Activated CD4-positive, alpha-beta T cell treated with anti-CD3 and anti-CD28 coated beads, Interleukin-10, Interleukin-2, amounts not matched to agents 100 ng/mL and 50 ng/mL, durations not matched to agents 16 hours and 8 hours (primary cell): ENCODE results near the gene MYOF.
A peak's percentile ranks its signal among the peaks of the same experiment; 100 is the strongest.
"Not testable (repeated sequence)": the region's sequence is repeated elsewhere in the genome, so short reads cannot be mapped to it uniquely, and the experiment has no call there.

Experiments used
- DNase-seq: peaks from one replicate; pipeline ENCODE4 v3.0.0-alpha.2; 2020

The MYOF gene

DNA sequence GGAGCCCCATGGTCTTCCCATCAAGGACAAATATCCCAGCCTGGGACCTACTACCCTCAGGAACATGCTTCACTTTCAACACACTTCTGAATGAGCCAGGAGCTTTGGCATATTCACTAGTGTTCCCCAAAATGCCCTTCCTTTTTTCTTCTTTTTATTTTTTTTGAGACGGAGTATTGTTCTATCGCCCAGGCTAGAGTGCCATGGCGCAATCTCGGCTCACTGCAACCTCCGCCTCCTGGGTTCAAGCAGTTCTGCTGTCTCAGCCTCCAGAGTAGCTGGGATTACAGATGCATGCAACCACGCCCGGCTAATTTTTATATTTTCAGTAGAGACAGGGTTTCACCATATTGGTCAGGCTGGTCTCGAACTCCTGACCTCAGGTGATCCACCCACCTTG lies 63.1 kb downstream of the MYOF start:
- not testable (repeated sequence) for DNase-seq

GRCh38 chr10:93417921-93418320 lies 64.2 kb downstream of the MYOF start:
- no peak for DNase-seq

- no peak for DNase-seq
These were observed 64.9 kb downstream of the MYOF start for GRCh38 chr10:93417266-93417665.

DNA sequence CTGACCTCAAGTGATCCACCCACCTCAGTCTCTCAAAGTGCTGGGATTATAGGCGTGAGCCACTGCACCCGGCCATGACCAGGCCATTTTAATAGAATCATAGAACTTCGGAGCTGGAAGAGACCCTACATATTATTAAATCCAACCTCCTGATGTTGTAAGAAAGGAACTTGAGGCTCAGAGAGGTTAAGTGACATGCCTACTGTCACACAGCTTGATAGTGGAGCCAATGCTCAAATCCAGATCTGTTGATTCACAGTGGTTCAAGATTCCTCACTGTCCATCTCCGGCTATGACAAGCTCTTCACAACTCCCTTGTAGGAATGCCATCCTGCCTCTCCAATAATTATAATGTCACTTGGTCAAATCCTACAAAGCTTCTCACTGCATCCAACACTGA lies 65.3 kb downstream of the MYOF start:
- DNase-seq = no peak

DNA sequence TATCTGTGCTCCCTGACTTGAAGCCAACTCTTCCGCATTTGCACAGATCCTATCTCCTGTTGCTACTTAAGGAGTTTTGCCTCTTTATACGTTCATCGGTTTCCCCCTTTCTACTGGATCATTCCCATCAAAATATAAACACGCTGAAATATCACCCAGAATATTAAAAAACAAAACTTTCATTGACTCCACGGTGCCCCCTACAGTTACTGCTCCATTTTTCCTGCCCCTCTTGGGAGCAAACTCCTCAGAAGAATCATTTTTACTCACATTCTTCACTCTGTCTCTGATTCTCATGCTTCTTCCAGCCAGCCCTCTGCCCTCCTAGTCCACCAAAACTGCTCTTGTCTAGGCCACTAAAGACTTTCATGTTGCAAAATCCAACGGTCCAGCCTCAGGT lies 66.4 kb downstream of the MYOF start:
- no peak for DNase-seq

- peak; percentile 61 for DNase-seq
These were observed 68.9 kb downstream of the MYOF start for GRCh38 chr10:93413252-93413689.

DNA sequence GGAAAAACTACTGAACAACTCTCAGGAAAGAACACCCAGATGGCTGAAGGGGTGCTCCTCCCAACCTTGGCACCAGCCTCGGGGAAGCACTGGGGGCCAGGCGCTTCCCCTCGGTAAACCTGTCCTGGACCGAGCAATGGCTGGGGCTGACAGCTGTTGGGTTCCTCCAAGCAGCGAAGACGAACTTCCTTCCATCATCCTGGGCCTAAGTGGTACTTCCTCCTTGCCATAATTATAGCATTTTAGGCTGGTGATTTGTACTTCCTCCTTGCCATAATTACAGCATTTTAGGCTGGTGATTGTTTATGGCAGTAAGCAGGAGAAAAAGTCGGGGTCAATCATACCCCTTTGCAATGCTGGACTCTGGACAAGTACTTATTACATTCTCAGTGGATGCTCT lies 69.3 kb downstream of the MYOF start:
- DNase-seq = no peak

DNA sequence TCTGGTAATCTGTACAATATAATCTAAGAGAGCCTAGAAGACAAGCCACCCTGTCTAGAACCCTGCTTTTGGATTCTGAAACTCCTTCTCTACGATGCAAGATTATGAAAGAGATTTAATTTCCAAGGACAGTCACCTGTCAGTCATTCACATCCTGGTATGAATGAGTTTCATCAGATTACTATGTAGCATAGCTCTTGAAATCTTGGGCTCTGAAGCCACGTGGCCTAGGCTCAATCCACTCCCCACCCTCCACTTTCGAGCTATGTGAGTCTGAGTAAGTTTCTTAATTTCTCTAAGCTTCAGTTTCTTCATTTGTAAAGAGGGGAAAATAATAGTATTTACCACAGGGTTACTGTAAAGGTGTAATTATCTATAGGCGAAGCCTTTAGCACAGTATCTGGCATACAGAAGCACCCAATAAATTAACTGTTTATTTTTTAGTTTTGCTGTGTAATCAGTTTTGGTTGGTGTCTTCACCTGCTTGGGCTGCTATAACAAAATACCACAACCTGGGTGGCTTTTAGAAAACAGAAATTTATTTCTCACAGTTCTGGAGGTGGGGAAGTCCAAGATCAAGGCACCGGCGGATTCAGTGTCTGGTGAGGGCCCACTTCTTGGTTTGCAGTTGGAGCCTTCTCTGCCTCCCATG lies 71.3 kb downstream of the MYOF start:
- peak; percentile 39 for DNase-seq

DNA sequence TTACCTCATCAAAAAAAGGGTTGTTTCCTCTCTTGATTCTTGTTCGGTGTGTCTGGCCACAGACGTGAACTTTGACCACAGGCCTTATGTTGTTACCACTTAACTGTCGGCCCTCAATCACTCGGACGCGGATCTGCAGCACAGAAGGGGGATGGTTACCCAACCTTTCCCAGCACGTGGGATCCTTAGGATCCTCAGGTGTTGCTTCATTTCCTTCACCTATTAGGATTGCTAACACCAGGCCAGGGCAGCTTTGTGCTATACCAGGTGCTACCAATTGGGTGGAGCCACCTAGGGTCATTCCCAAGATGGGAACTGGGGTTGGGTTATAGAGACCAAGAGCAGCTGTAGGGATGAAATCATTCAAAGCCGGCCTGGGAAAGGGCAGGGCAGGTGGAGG lies 73.4 kb downstream of the MYOF start:
- DNase-seq = no peak

DNA sequence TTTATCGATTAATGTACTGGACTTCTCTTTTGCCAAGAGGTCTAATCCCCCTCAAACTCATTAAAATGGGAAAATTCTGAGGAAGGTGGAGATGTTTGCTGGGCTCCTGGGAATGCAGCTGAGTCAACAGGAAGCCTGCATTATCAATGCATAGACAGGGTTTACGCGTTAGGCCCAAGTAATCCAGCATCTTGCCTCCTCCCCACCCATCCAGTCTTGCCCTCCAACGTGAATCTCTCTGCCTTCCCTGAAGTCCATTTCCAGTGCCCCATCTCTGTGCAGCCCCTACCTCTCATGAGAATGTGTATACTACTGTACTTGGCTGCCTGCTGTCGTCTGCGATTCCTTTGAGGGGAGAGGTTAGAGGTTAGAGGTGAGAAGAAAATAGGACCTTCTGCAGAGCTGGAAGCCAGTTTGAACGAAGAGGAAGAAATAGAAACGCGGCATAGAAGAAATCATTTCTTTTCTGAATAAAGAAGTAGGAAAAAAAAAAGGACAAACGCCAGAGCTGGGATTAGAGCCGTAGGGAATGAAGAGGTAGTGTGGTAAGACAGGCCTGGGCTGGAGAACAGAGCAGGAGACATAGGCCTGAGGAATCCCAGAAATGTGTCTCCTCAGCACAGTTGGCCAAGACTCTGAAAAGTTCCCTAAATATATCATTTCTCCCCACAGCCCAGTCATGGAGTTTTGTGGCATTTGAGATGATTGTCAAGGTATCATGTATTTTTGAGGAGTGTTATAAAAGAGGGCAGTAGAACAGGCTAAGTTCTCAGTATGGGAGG lies 75.6 kb downstream of the MYOF start:
- DNase-seq = no peak

GRCh38 chr10:93404048-93404354 lies 78.1 kb downstream of the MYOF start:
- DNase-seq = no peak

DNA sequence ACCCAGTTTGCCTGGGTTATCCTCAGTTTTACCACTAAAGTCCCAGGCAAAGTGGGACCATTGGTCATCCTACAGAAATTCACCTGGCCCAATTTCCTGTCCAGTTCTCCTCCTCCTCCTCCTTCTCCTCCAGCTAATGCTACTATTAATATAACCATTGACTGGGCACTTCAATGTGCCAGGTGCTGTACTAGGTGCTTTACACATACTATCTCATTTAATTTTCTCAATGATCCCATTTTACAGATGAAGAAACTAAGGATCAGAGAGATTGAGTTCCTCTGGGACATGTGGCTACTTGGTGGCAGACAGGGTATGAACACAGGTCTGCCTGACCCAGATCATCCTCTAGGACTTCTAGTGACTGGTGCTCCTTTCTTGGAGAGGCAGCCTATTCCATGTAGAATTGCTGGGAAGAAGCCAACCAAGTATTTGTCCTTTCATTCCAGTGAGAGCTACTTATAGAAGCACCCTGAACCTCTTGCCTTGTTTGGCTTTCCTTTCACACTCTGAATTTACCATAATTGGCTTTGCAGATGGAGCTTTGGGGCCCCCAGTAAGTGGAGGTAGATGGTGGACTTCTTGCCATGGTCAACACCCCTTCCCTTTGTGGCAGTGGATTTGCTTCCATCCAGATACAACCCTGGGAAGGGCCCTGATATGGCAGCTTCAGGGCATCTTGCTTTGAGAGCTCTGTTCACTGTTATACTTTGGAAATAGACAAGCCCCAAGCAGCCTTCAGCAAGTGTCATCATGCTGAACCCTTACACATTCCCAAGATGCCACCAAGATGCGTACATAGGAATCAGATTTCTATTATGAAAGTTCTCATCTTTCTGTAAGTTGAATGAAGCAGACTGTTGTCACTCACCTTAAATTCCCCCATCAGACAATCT lies 78.7 kb downstream of the MYOF start:
- DNase-seq = no peak

DNA sequence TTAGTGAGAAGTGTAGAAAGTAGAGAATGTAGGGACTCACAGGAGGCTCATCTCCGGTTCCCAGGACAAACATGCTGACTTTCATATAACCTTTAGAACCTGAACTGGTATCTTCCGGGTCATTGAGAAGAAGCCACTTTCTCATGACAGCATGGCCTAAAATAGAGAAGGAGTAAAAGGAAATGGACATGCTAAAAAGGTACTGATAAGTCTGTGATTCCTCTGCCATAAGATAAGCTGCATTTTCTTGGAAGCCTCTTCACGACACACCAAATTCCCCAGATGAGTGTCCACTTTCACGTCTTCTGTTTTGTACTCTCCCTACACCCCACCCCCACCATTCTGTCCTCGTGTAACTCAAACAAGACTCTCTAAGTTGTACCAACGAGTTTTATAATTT lies 79.9 kb downstream of the MYOF start:
- no peak for DNase-seq

DNA sequence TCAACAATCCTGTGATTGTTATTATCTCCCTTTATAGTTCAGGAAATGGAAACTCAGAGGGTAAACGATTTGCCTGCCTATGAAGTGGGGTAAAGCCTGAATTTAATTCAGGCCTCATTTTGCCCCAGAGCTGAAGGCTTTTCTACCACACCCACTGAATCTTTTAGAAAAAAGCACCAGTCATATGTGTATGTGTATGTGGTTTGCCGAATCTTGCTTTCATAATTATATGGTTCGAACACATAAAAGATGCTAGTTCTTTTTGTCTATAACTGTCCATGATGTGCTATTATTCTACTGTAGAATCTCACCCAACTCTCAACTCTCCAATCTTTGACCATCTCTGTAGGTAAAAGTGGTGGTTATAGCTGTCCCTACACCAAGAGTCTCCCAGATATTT lies 83.6 kb downstream of the MYOF start:
- DNase-seq = peak; percentile 32

GRCh38 chr10:93397020-93397419 lies 85.1 kb downstream of the MYOF start:
- no peak for DNase-seq

GRCh38 chr10:93393211-93393610 lies 88.9 kb downstream of the MYOF start:
- DNase-seq = no peak

- no peak for DNase-seq
These were observed 90.0 kb downstream of the MYOF start for GRCh38 chr10:93392121-93392520.

DNA sequence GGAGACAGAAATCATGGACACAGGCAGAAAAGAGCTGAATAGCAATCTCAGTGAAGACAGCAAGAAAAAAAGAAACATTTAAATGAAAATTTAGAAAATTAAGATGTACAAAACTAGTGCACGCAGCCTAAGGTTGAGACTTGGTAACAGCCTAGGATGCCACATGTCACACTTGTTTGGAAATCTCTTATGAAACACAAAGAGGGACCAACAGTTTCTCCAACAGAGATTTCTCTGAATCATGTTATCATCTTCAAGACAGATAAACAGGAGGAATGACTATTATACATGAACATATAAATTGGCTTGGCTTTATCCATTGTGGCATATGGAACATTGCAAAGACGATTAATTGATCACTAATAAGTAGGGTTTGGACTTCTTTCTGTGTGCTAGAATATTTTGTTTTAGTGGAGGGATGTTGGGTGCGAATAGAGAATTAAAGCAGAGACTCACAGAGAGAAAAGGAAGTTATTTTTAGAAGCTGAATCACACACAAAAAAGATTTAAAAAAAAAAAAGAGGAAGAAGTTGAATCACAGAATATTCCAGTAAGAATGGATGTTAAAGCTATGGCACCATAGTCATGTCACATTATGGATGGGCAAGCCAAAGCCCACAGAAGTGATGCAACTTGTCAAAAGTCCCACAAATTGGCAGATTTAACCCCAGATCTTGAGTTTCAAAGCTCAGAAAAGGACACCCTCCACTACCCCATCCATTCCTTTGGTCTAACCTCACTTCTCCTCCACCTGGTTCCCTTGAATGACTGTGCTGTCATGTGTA lies 91.6 kb downstream of the MYOF start:
- no peak for DNase-seq

- DNase-seq = peak; percentile 62
These were observed 95.3 kb downstream of the MYOF start for GRCh38 chr10:93386631-93387369.

- no peak for DNase-seq
These were observed 96.8 kb downstream of the MYOF start for GRCh38 chr10:93385345-93385744.

DNA sequence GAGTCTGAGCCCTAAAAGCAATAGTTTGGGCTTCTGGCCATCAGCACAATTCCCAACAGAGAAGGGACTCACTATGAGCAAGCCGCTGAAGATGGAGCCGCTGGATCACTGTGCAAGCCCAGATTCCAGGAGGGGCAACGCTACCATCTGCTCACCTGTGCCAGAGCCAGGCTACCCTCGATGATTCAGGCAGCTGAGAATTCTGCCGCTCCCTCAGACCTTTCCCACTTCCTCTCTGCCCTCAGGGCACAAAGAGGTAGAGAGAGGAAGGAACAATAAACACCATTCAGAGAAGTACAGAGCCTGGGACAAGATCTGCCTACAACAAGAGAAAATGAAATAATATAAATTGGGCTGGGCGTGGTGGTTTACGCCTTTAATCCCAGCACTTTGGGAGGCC lies 98.1 kb downstream of the MYOF start:
- no peak for DNase-seq

DNA sequence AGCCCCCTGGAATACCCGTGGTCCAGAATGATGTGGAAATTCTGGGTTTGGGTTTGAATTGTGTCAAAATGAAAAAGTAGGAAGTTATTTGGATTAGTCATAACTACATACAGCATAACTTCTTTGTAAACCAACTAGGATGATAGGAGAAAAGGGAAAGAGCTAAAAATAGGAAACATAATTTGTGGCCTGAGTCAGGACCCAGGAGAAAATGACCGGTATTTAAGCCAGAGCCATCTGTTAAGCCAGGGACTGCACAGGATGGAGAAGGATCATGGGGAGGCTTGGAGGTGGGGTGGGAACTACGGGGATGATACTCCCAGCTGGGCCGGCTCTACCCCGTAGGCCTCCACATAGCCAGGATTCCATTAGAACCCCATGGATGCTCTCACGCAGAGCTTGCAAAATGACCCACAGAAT lies 98.6 kb downstream of the MYOF start:
- no peak for DNase-seq
